GM12874 (cell line): Measurements from ENCODE around the gene TRAPPC12.

Experiments used
- TF ChIP-seq, protein P1 (sequence below): IDR thresholded peaks from 2 replicates; pipeline ENCODE4 v1.5.1; 2011; ENCODE audit warnings: low read depth, mild to moderate bottlenecking, control low read depth, low read length, moderate library complexity; ENCODE audit not compliant: insufficient read depth

Gene TRAPPC12

DNA sequence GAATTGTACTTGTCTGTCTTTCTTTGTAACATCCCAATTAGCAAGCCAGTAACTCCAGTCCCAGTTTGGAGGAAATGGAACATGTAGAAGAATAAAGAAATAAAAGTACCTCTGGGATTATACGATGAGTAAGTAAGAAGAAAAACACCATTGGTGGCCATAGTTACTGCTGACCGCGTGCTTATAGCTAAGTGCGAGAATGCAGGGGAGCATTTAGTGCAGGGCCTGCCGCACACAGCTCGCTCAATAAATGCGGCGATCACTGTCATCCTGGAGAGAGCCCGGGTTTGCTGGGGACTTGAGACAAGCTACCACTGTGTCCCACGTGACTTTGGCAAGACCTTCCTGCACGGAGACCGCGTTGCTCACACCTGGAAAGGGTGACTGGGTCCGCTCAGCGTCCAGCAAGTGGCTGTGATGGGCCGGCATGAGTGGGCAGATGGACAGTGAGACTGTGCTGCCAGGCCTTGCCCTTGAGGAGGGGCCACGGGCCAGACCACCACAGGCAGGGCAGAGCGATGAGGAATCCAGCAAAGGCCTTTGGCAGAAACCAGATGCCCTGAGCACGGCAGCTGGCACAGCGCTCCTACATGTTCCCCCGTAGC, 85.0 kb downstream of the TRAPPC12 start:
- TF ChIP-seq, protein P1, sequence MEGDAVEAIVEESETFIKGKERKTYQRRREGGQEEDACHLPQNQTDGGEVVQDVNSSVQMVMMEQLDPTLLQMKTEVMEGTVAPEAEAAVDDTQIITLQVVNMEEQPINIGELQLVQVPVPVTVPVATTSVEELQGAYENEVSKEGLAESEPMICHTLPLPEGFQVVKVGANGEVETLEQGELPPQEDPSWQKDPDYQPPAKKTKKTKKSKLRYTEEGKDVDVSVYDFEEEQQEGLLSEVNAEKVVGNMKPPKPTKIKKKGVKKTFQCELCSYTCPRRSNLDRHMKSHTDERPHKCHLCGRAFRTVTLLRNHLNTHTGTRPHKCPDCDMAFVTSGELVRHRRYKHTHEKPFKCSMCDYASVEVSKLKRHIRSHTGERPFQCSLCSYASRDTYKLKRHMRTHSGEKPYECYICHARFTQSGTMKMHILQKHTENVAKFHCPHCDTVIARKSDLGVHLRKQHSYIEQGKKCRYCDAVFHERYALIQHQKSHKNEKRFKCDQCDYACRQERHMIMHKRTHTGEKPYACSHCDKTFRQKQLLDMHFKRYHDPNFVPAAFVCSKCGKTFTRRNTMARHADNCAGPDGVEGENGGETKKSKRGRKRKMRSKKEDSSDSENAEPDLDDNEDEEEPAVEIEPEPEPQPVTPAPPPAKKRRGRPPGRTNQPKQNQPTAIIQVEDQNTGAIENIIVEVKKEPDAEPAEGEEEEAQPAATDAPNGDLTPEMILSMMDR = no peak

DNA sequence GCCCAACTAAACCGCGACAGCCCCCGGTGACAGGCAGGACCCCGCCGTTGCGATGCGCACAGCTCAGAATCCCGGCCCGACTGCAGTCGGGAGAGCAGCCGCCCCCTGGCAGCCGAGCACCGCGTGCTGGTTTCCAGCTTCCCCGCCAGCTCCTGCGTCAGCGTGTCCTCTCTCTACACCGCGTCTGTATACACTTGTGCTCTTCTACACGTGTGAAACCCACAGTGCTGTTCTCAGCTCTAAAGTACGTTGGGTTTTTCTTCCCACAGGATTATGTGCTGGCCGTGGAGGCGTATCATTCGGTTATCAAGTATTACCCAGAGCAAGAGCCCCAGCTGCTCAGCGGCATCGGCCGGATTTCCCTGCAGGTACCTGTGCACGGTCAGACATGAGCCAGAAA, 85.8 kb downstream of the TRAPPC12 start:
- TF ChIP-seq, protein P1 = no peak

DNA sequence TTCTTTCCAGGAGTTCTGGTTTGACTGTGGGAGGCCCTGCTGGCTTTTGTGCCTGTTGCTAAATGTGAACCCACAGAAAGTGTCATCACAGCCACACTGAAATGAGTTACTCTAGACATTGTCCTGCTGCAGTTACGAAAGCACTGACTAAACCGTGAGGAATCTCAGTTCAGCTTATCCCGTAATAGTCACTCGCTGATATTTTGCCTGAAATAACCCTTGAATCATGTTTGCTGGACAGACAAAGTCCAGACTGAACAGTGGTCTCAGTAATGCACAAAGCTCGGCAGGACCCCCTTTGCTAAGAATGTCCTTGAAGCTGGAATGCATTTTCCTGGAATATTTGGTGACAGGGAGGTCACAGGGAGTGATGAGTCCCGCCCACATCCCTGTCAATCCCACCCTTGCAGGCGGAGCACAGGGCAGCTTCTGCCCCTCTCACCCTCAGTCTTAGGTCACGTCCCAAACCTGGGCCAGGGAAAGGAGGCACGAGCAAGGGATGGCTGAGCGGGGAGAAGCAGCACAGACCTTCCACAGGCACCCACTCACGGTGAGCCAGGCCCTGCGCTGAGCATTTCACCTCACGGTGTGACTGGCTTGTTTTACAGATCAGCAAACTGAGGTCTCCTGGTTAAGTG, 86.5 kb downstream of the TRAPPC12 start:
- TF ChIP-seq, protein P1 = no peak

DNA sequence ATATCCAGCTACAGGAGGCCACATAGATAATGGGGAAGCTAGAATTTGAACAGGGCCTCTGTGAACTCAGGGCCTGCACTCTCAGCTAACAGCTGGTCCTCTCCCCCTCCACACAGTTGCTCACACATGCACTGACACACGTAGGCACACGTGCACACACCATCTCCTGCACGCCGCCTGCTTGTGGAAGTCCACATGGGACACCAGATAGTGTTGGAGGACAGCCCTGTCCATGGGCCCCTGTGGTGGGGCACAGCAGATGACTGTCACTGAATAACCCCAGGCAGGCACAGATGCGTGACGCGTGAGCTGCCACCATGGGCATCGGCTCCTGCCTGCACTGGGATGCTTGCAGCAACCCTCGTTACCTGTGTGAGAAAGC, 87.0 kb downstream of the TRAPPC12 start:
- TF ChIP-seq, protein P1 = no peak

- TF ChIP-seq, protein P1 = no peak
Observed at GRCh38 chr2:3466966-3467365, 87.5 kb downstream of the TRAPPC12 start.

GRCh38 chr2:3467654-3468053, 88.2 kb downstream of the TRAPPC12 start:
- TF ChIP-seq, protein P1 = no peak

- TF ChIP-seq, protein P1 = no peak
Observed at GRCh38 chr2:3468296-3468988, 88.9 kb downstream of the TRAPPC12 start.
